Measurements from ENCODE around the gene VARS2. TPM values are rescaled to one million over a fixed set of nuclear protein-coding genes. Genes with fewer than 3 reads are reported as not detected.
A peak's percentile ranks its signal among the peaks of the same experiment; 100 is the strongest.

The VARS2 gene
- total RNA-seq, 1 experiment from 2014 or later = 39.8 TPM

DNA sequence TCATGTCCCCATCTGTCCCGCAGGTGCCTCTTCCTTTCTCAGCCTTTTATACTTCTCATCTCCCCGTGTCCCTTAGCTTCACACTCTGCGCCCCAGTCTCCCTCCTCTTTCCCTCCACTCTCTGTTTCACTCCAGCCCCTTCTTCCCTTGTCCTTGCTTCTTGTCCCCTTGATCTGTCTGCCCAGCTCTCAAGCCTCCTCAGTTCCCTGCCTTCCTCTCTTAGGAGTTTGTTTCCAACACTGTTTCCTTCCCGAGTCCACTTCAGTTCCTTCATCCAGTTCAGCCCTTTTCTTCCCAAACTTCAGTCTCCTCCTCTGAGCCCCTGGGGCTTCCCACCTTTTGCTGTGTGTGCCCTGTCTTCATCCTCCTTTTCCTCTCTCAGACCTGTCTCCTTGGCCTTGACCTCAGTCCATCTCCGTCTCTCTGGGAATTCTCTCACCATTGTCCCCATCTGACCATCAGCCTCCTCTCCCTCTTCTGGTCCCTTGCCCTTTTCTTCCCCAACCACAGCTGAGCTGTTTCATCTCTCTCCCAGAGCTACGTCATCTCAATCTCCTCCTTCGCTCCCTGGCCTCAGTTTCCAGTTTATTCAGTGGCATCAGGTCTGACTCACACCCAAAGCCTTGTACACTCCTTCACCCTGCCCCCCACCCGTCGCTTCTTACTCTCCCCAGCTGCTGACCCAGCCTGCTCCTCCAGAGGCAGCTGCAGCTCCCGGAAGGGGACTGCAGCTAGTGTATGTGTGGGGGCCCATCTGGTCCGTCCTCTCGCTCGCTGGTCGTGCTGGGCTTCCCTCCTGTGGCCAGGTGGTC, 32.4 kb upstream of the VARS2 start:
- H3K36me3 ChIP-seq (ENCODE audit: control insufficient read depth in 1 of 2, insufficient read depth in 2 of 2, low read length in 2 of 2) = no peaks in the 10 kb centered on the region
- H3K4me1 ChIP-seq (ENCODE audit: control insufficient read depth in 1 of 2, insufficient read depth in 2 of 2, low read length in 2 of 2) = peaks cover 44 to 65% of the 10 kb centered on the region in 2 experiments
- no peak for TF ChIP-seq CEBPB (IDR thresholded peaks at IDR 0.05; ENCODE audit: low read depth)
- no peak for TF ChIP-seq ZFX (IDR thresholded peaks at IDR 0.05)
- TF ChIP-seq, protein P1, sequence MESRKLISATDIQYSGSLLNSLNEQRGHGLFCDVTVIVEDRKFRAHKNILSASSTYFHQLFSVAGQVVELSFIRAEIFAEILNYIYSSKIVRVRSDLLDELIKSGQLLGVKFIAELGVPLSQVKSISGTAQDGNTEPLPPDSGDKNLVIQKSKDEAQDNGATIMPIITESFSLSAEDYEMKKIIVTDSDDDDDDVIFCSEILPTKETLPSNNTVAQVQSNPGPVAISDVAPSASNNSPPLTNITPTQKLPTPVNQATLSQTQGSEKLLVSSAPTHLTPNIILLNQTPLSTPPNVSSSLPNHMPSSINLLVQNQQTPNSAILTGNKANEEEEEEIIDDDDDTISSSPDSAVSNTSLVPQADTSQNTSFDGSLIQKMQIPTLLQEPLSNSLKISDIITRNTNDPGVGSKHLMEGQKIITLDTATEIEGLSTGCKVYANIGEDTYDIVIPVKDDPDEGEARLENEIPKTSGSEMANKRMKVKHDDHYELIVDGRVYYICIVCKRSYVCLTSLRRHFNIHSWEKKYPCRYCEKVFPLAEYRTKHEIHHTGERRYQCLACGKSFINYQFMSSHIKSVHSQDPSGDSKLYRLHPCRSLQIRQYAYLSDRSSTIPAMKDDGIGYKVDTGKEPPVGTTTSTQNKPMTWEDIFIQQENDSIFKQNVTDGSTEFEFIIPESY (IDR thresholded peaks at IDR 0.05; ENCODE audit: extremely low read depth, insufficient replicate concordance, low read length) = no peak
- TF ChIP-seq, protein P2, sequence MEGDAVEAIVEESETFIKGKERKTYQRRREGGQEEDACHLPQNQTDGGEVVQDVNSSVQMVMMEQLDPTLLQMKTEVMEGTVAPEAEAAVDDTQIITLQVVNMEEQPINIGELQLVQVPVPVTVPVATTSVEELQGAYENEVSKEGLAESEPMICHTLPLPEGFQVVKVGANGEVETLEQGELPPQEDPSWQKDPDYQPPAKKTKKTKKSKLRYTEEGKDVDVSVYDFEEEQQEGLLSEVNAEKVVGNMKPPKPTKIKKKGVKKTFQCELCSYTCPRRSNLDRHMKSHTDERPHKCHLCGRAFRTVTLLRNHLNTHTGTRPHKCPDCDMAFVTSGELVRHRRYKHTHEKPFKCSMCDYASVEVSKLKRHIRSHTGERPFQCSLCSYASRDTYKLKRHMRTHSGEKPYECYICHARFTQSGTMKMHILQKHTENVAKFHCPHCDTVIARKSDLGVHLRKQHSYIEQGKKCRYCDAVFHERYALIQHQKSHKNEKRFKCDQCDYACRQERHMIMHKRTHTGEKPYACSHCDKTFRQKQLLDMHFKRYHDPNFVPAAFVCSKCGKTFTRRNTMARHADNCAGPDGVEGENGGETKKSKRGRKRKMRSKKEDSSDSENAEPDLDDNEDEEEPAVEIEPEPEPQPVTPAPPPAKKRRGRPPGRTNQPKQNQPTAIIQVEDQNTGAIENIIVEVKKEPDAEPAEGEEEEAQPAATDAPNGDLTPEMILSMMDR (IDR thresholded peaks at IDR 0.05 in 2 of 3, conservative IDR thresholded peaks at IDR 0.05 in 1 of 3; ENCODE audit: borderline replicate concordance in 1 of 3, insufficient read depth in 1 of 3, low read depth in 2 of 3, low read length in 2 of 3) = no peak
- no peak for TF ChIP-seq FOSL1 (IDR thresholded peaks at IDR 0.05; ENCODE audit: low read depth)
- TF ChIP-seq EZH2 (IDR thresholded peaks at IDR 0.05) = no peak
- TF ChIP-seq EZH2phosphoT487 (IDR thresholded peaks at IDR 0.05; ENCODE audit: borderline replicate concordance) = no peak
- TF ChIP-seq CBX3 (IDR thresholded peaks at IDR 0.05; ENCODE audit: low read depth) = no peak
- no peak for TF ChIP-seq YY1 (IDR thresholded peaks at IDR 0.05; ENCODE audit: extremely low read depth, insufficient replicate concordance, low read depth, low read length)
- TF ChIP-seq JUND (IDR thresholded peaks at IDR 0.05) = no peak
- no peak for TF ChIP-seq EGR1 (IDR thresholded peaks at IDR 0.05; ENCODE audit: low read depth)
- TF ChIP-seq, protein P3, sequence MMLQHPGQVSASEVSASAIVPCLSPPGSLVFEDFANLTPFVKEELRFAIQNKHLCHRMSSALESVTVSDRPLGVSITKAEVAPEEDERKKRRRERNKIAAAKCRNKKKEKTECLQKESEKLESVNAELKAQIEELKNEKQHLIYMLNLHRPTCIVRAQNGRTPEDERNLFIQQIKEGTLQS (IDR thresholded peaks at IDR 0.05) = no peak
- no peak for TF ChIP-seq SP1 (IDR thresholded peaks at IDR 0.05; ENCODE audit: low read depth)
- no peak for TF ChIP-seq ELF1 (IDR thresholded peaks at IDR 0.05; ENCODE audit: borderline replicate concordance, low read depth)
- TF ChIP-seq RAD21 (IDR thresholded peaks at IDR 0.05; ENCODE audit: low read depth) = no peak
- TF ChIP-seq SIN3A (IDR thresholded peaks at IDR 0.05; ENCODE audit: low read depth) = no peak
- no peak for TF ChIP-seq TCF7L2 (IDR thresholded peaks at IDR 0.05; ENCODE audit: borderline replicate concordance, extremely low read depth, insufficient read depth, insufficient read length)
- TF ChIP-seq POLR2A (IDR thresholded peaks at IDR 0.05; ENCODE audit: borderline replicate concordance, extremely low read depth, insufficient read depth, insufficient read length) = no peak
- TF ChIP-seq, protein P4, sequence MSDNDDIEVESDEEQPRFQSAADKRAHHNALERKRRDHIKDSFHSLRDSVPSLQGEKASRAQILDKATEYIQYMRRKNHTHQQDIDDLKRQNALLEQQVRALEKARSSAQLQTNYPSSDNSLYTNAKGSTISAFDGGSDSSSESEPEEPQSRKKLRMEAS (IDR thresholded peaks at IDR 0.05) = no peak
- no peak overlapping the region for H3K4me3 ChIP-seq (replicated peaks in 1 of 2; ENCODE audit: low read depth in 1 of 2, low read length in 2 of 2)
- intact Hi-C loops (cut with micrococcal nuclease) = no loop called here
- no TSS peak for BruUV-seq (replicated peaks)
- H3K27ac ChIP-seq (ENCODE audit: low read depth, low read length) = peak overlapping the region; percentile 99; the same call in 1 of the 2 replicates
- H3K9me3 ChIP-seq (ENCODE audit: control insufficient read depth in 1 of 2, insufficient read depth in 1 of 2, low read depth in 1 of 2, low read length in 2 of 2) = no peaks in the 10 kb centered on the region
- DNase-seq (ENCODE audit: low read depth, low spot score) = no peak
- no peak overlapping the region for H2AFZ ChIP-seq (ENCODE audit: low read depth, low read length, poor library complexity, severe bottlenecking)
- no peaks in the 10 kb centered on the region for H3K9me2 ChIP-seq (ENCODE audit: insufficient read depth)
- ChIA-PET POLR2A (interaction anchor here (0.6 to 1.6 kb wide), 5 partner anchors 8 to 137 kb away, joined by 3 to 9 read pairs (median 4); partner anchors contain the start of gene IER3), RAD21 (ENCODE audit: low non-redundant PET in 1 of 2, low total read pairs in 2 of 2, uncharacterized antibody in 2 of 2, unreplicated experiment in 2 of 2) (interaction anchor here in 1 of 2 experiments (0.8 to 1.1 kb wide), 2 partner anchors 32 to 53 kb away, joined by 3 read pairs; partner anchors contain the start of gene VARS2), CTCF (interaction anchor here (1.2 to 3.1 kb wide), 3 partner anchors 163 to 206 kb away, joined by 3 to 16 read pairs (median 3); no protein-coding TSS in a partner anchor)
- peak overlapping the region; percentile 92 for H3K9ac ChIP-seq (ENCODE audit: low read length)
- H4K20me1 ChIP-seq (ENCODE audit: insufficient read depth) = no peaks in the 10 kb centered on the region
- H3K4me2 ChIP-seq (ENCODE audit: low read length) = peak overlapping the region; percentile 99
- peaks cover 36% of the 10 kb centered on the region for H3K79me2 ChIP-seq (ENCODE audit: insufficient read depth, low read length)
- ATAC-seq = no peak
- no peaks in the 10 kb centered on the region for H3K27me3 ChIP-seq (ENCODE audit: insufficient read depth, low read length)
